Subcutaneous adipose tissue (tissue), 4 donors: Measurements from ENCODE around the gene TRPV4. TPM values are rescaled to one million over a fixed set of nuclear protein-coding genes. Genes with fewer than 3 reads are reported as not detected.

Source experiments
- CTCF ChIP-seq: fragments of 450-650 bp; IDR thresholded peaks from one replicate; pipeline ENCODE4 v1.5.1; 2016; ENCODE audit warnings: low read depth, mild to moderate bottlenecking, control low read depth, antibody characterized with exemption, moderate library complexity
- total RNA-seq, 4 donors: library from RNA; depleted of rRNA; stranded (reverse); fragments of >200 nt; gene quantifications; one replicate each; pipeline ENCODE4 v1.1.0, GENCODE V29; 2016

The TRPV4 gene
- total RNA-seq, 4 donors from 2014 or later = 0.88 to 1.7 (median 1.2) TPM

- TF ChIP-seq CTCF = no peak
Observed at GRCh38 chr12:109830718-109831117, 2.5 kb downstream of the TRPV4 start.

GRCh38 chr12:109830267-109830666, 2.9 kb downstream of the TRPV4 start:
- TF ChIP-seq CTCF = no peak

GRCh38 chr12:109829667-109830066, 3.5 kb downstream of the TRPV4 start:
- no peak for TF ChIP-seq CTCF

GRCh38 chr12:109828754-109829511, 4.3 kb downstream of the TRPV4 start:
- TF ChIP-seq CTCF = no peak

- TF ChIP-seq CTCF = no peak
Observed at GRCh38 chr12:109827566-109828550, 5.3 kb downstream of the TRPV4 start.

GRCh38 chr12:109827080-109827479, 6.1 kb downstream of the TRPV4 start:
- no peak for TF ChIP-seq CTCF

GRCh38 chr12:109824731-109825130, 8.5 kb downstream of the TRPV4 start:
- TF ChIP-seq CTCF = no peak
